GM12878 (cell line): ENCODE measurements around the gene IDI1. TPM values are rescaled to one million over a fixed set of nuclear protein-coding genes. Genes with fewer than 3 reads are reported as not detected.
A peak's percentile ranks its signal among the peaks of the same experiment; 100 is the strongest.

ENCODE experiments used
- ATAC-seq: fragments of 200-7000 bp; cut with Tn5 transposase; 3 replicates; pipeline ENCODE4 v1.9.1; 2020; ENCODE audit warnings: mild to moderate bottlenecking, moderate library complexity
- BruUV-seq: library from RNA; stranded (reverse); fragments of 400-500 nt; replicated peaks from 2 replicates; lab custom pipeline; 2021; lab: Mats Ljungman, UMichigan
- CTCF ChIA-PET: fragments of 300-600 bp; sonication (Branson Sonifier 250); formaldehyde crosslinking; extraction: SDS; loops from one replicate; lab custom pipeline; 2021; ENCODE audit warnings: inconsistent platforms; lab: Yijun Ruan, JAX
- POLR2A ChIA-PET: fragments of 350-600 bp; formaldehyde crosslinking; extraction: SDS; loops from one replicate; lab custom pipeline; 2021; ENCODE audit warnings: inconsistent platforms; lab: Charles Lee
- RAD21 ChIA-PET: fragments of 300-600 bp; sonication (Branson Sonifier 250); formaldehyde crosslinking; loops from one replicate; lab custom pipeline; 2023; ENCODE audit warnings: antibody characterized with exemption; ENCODE audit not compliant: unreplicated experiment; lab: Charles Lee
- SMC1A ChIA-PET: fragments of 300-600 bp; sonication (Branson Sonifier 250); formaldehyde crosslinking; loops from one replicate; lab custom pipeline; 2023; ENCODE audit not compliant: unreplicated experiment, uncharacterized antibody; lab: Charles Lee
- DNase-seq: peaks from one replicate; pipeline ENCODE4 v3.0.0-alpha.2; 2011; ENCODE audit warnings: low read depth, low spot score
- FAIRE-seq: peaks from 3 replicates; lab custom pipeline; 2011; peaks lifted over from hg19 to GRCh38; lab: Jason Lieb, UNC
- H2AFZ ChIP-seq: 2 replicates; pipeline ENCODE4 v1.6.0; 2011; ENCODE audit warnings: low read depth, low read length, control low read depth; ENCODE audit not compliant: control insufficient read depth
- H3K27ac ChIP-seq: 2 replicates; pipeline ENCODE4 v1.5.1; 2011; ENCODE audit warnings: control low read depth; ENCODE audit not compliant: control insufficient read depth, insufficient read depth
- H3K27me3 ChIP-seq, 2 experiments: replicated peaks in 1 of 2; 2 replicates each; pipeline versions ENCODE4 v1.6.0 to v1.6.1; 2011; ENCODE audit warnings: low read length in 1 of 2; ENCODE audit not compliant: control insufficient read depth in 2 of 2, insufficient read depth in 2 of 2
- H3K36me3 ChIP-seq, 2 experiments: 2 replicates each; pipeline ENCODE4 v1.5.1; 2011; ENCODE audit warnings: low read length in 1 of 2; ENCODE audit not compliant: control insufficient read depth in 2 of 2, insufficient read depth in 2 of 2
- H3K4me1 ChIP-seq: 2 replicates; pipeline ENCODE4 v1.6.1; 2011; ENCODE audit warnings: mild to moderate bottlenecking, low read length, moderate library complexity, mixed read lengths; ENCODE audit not compliant: control insufficient read depth, insufficient read depth
- H3K4me2 ChIP-seq: 2 replicates; pipeline ENCODE4 v1.6.0; 2011; ENCODE audit warnings: control low read depth; ENCODE audit not compliant: control insufficient read depth, insufficient read depth
- H3K4me3 ChIP-seq: fragments of 200-600 bp; sonication (generic); 2 replicates; pipeline ENCODE4 v1.5.1; 2016
- H3K79me2 ChIP-seq: 2 replicates; pipeline ENCODE4 v1.6.0; 2011; ENCODE audit warnings: low read length; ENCODE audit not compliant: control insufficient read depth, insufficient read depth
- H3K9ac ChIP-seq: 2 replicates; pipeline ENCODE4 v1.8.0; 2011; ENCODE audit warnings: low read length, control low read depth, mixed read lengths; ENCODE audit not compliant: control insufficient read depth, insufficient read depth
- H3K9me3 ChIP-seq: replicated peaks from 3 replicates; pipeline ENCODE4 v1.5.1; 2011; ENCODE audit warnings: mild to moderate bottlenecking, low read length; ENCODE audit not compliant: control insufficient read depth, insufficient read depth
- H4K20me1 ChIP-seq: 2 replicates; pipeline ENCODE4 v1.6.0; 2011; ENCODE audit not compliant: control insufficient read depth, insufficient read depth
- CBFB ChIP-seq: IDR thresholded peaks from 2 replicates; pipeline ENCODE4 v1.6.1; 2016; ENCODE audit warnings: antibody characterized with exemption, low read depth
- CBX3 ChIP-seq: fragments of 200-600 bp; sonication (generic); IDR thresholded peaks from 2 replicates; pipeline ENCODE4 v1.6.1; 2016; ENCODE audit warnings: low read depth, borderline replicate concordance
- CHD1 ChIP-seq: IDR thresholded peaks from 2 replicates; pipeline ENCODE4 v1.6.1; 2012; ENCODE audit warnings: low read depth, low read length, improper control_type of control experiment
- ESRRA ChIP-seq: IDR thresholded peaks from 2 replicates; pipeline ENCODE4 v1.6.1; 2012; ENCODE audit warnings: mild to moderate bottlenecking, low read length, improper control_type of control experiment
- ETV6 ChIP-seq, 2 experiments: fragments of 450-650 bp in 1 of 2; IDR thresholded peaks in 1 of 2; conservative IDR thresholded peaks in 1 of 2; 2 replicates each; pipeline ENCODE4 v1.6.1; 2014; ENCODE audit warnings: antibody characterized with exemption in 1 of 2, borderline replicate concordance in 1 of 2, low read depth in 1 of 2, mild to moderate bottlenecking in 1 of 2, moderate library complexity in 1 of 2
- HDAC2 ChIP-seq: fragments of 200-600 bp; sonication (generic); IDR thresholded peaks from 2 replicates; pipeline ENCODE4 v1.6.1; 2017
- POLR2A ChIP-seq: IDR thresholded peaks from 2 replicates; pipeline ENCODE4 v1.6.1; 2011; ENCODE audit warnings: low read depth, mild to moderate bottlenecking, low read length
- POLR2AphosphoS5 ChIP-seq: IDR thresholded peaks from 2 replicates; pipeline ENCODE4 v1.6.1; 2011; ENCODE audit warnings: mild to moderate bottlenecking, low read length, inconsistent platforms
- POU2F2 ChIP-seq: IDR thresholded peaks from 3 replicates; pipeline ENCODE4 v1.6.1; 2011; ENCODE audit warnings: low read depth, mild to moderate bottlenecking, low read length, borderline replicate concordance
- RELA ChIP-seq: fragments of 450-650 bp; IDR thresholded peaks from 2 replicates; pipeline ENCODE4 v1.8.0; 2014; ENCODE audit warnings: borderline replicate concordance; ENCODE audit not compliant: partially characterized antibody
- RFX5 ChIP-seq: IDR thresholded peaks from 2 replicates; pipeline ENCODE4 v1.6.1; 2011; ENCODE audit warnings: low read depth, low read length, improper control_type of control experiment
- RUNX3 ChIP-seq: IDR thresholded peaks from 2 replicates; pipeline ENCODE4 v1.6.1; 2012; ENCODE audit warnings: low read length, inconsistent platforms
- SIX5 ChIP-seq: IDR thresholded peaks from 2 replicates; pipeline ENCODE4 v1.6.1; 2011; ENCODE audit warnings: mild to moderate bottlenecking, low read depth, low read length, moderate library complexity; ENCODE audit not compliant: severe bottlenecking
- SREBF1 ChIP-seq: IDR thresholded peaks from 2 replicates; pipeline ENCODE4 v1.6.1; 2012; ENCODE audit warnings: mild to moderate bottlenecking, low read length
- TARDBP ChIP-seq: IDR thresholded peaks from 2 replicates; pipeline ENCODE4 v1.6.1; 2016; ENCODE audit warnings: borderline replicate concordance
- TCF7 ChIP-seq: IDR thresholded peaks from 2 replicates; pipeline ENCODE4 v1.6.1; 2014; ENCODE audit warnings: antibody characterized with exemption, borderline replicate concordance
- ZBED1 ChIP-seq: IDR thresholded peaks from 2 replicates; pipeline ENCODE4 v1.6.1; 2016; ENCODE audit warnings: borderline replicate concordance
- WGBS: methylation state at CpG from one replicate; pipeline ENCODE4 v1.1.6; 2016; ENCODE audit warnings: low lambda C conversion rate; ENCODE audit not compliant: insufficient replicate concordance, insufficient coverage; ENCODE audit errors: missing lambda C conversion rate; 5-methylcytosine and 5-hydroxymethylcytosine counted together
- in situ Hi-C: fragments of 300-500 bp; cut with MboI; formaldehyde crosslinking; loops from 9 replicates; pipeline ENCODE4 v1.14.3; 2018; ENCODE audit warnings: mixed read lengths
- intact Hi-C: fragments of 100-400 bp; cut with micrococcal nuclease; formaldehyde crosslinking; loops from one replicate; pipeline ENCODE4 v1.14.2; 2022; ENCODE audit not compliant: unreplicated experiment
- polyA plus RNA-seq, 11 experiments: library from polyadenylated mRNA; depleted of rRNA in 4 of 11; unstranded in 6 of 11; stranded (reverse) in 5 of 11; fragments of >200 nt; fragmentation: Nextera tagmentation in 4 of 11; fragmentation: Illumina TruSeq in 1 of 11; extraction: Ambion mirVana in 4 of 11; extraction: Trizol in 1 of 11; gene quantifications; 1 replicate in 1 of 11; 2 replicates in 10 of 11; pipeline versions ENCODE4 v1.2.1 to v1.2.3, GENCODE V29; 2011 to 2016; ENCODE audit warnings: inconsistent platforms in 2 of 11, missing spikeins in 2 of 11, low read depth in 1 of 11
- total RNA-seq, 4 experiments: library from RNA; depleted of rRNA in 3 of 4; stranded (reverse); fragments of >200 nt in 3 of 4; fragmentation: Illumina TruSeq in 1 of 4; extraction: Trizol in 1 of 4; gene quantifications; 2 replicates each; pipeline versions ENCODE4 v1.2.1 to v1.2.3, GENCODE V29; 2013 to 2021
- TF ChIP-seq, protein P1 (sequence below): IDR thresholded peaks from 2 replicates; pipeline ENCODE4 v1.6.1; 2012; ENCODE audit warnings: low read length, inconsistent platforms
- TF ChIP-seq, protein P2 (sequence below): IDR thresholded peaks from 2 replicates; pipeline ENCODE4 v1.6.1; 2011; ENCODE audit warnings: low read depth, mild to moderate bottlenecking, low read length, moderate library complexity, borderline replicate concordance; ENCODE audit errors: extremely low read depth
- TF ChIP-seq, protein P3 (sequence below): IDR thresholded peaks from 2 replicates; pipeline ENCODE4 v1.6.1; 2012; ENCODE audit warnings: low read depth, low read length, improper control_type of control experiment
- TF ChIP-seq, protein P4 (sequence below): IDR thresholded peaks from 2 replicates; pipeline ENCODE4 v1.6.1; 2011; ENCODE audit warnings: borderline replicate concordance, low read depth, mild to moderate bottlenecking, moderate library complexity, mixed read lengths, low read length; ENCODE audit not compliant: insufficient read depth; ENCODE audit errors: extremely low read length

Gene IDI1
- total and polyA plus RNA-seq, 10 of the 15 experiments (the other 5 are each of a cell fraction or from before 2014, with no cell fraction given), result 85.5 to 223 (median 157) TPM

DNA sequence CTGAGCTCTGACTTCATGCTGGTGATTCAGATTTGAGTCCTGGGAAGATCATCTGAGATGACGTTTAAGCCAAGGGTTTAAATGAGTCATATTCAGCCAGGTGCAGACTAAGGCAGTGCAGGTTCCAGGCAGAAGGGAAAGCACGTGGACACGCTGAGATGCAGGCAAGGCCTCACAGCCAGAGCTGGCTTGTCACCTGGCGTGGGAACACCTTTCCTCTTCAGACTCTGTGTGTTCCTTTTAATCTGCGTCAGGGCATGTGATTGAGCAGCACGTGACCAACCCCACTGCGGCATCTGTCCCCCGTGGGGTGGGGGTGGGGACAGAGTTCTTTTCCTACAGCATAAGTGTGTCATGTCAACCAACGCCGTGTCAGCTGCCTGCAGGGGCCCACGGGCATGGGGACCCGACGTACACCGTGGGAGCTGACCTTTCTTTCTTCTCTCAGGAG, 12.6 kb downstream of the IDI1 start:
- ATAC-seq (peak; percentile 80), DNase-seq (no peak), FAIRE-seq (no peak)
- Histone ChIP-seq H3K79me2 (no peaks in the 10 kb centered on the region), H3K27me3 (no peaks in the 10 kb centered on the region), H3K9ac (no peak overlapping the region), H3K4me2 (no peak overlapping the region), H2AFZ (no peak overlapping the region), H3K4me1 (peaks cover 4% of the 10 kb centered on the region; the same call in 1 of the 2 replicates), H3K36me3 (peaks cover 2 to 9% of the 10 kb centered on the region in 2 experiments; a peak in 3 of 4 replicates), H3K4me3 (no peak overlapping the region), H3K9me3 (no peaks in the 10 kb centered on the region), H3K27ac (no peak overlapping the region), H4K20me1 (no peaks in the 10 kb centered on the region)
- CTCF ChIA-PET, result interaction anchor here (1.6 kb wide), 1 partner anchor 62 kb away, joined by 3 read pairs; no protein-coding TSS in a partner anchor
- WGBS, result 6% methylated on average over 14 of the region's 14 CpGs
- POLR2A ChIA-PET, result interaction anchor here (0.6 to 2.9 kb wide), 6 partner anchors 8 to 62 kb away, joined by 3 to 16 read pairs (median 4); partner anchors contain the start of genes GTPBP4 and IDI1
- RAD21 ChIA-PET, result interaction anchor here (0.8 to 1.2 kb wide), 3 partner anchors 8 to 63 kb away, joined by 3 to 4 read pairs (median 3); no protein-coding TSS in a partner anchor
- SMC1A ChIA-PET, result interaction anchor here (0.7 to 1.7 kb wide), 4 partner anchors 14 to 62 kb away, joined by 3 to 7 read pairs (median 4); no protein-coding TSS in a partner anchor
- intact Hi-C loops (no loop called here), in situ Hi-C loops (no loop called here)
- no TSS peak for BruUV-seq
- TF ChIP-seq RFX5 (no peak), HDAC2 (no peak), CHD1 (no peak), CBFB (no peak), SIX5 (no peak), SREBF1 (no peak), ETV6 (conservative IDR thresholded peaks at IDR 0.05 in 1 of 2, IDR thresholded peaks at IDR 0.05 in 1 of 2; ENCODE audit: borderline replicate concordance in 1 of 2, low read depth in 1 of 2) (no peak), ESRRA (no peak), TARDBP (no peak), RUNX3 (no peak; the same call in 1 of the 2 replicates), POLR2AphosphoS5 (no peak), POLR2A (no peak), RELA (no peak), TCF7 (no peak), CBX3 (no peak), POU2F2 (no peak), ZBED1 (no peak)
- TF ChIP-seq, protein P1, sequence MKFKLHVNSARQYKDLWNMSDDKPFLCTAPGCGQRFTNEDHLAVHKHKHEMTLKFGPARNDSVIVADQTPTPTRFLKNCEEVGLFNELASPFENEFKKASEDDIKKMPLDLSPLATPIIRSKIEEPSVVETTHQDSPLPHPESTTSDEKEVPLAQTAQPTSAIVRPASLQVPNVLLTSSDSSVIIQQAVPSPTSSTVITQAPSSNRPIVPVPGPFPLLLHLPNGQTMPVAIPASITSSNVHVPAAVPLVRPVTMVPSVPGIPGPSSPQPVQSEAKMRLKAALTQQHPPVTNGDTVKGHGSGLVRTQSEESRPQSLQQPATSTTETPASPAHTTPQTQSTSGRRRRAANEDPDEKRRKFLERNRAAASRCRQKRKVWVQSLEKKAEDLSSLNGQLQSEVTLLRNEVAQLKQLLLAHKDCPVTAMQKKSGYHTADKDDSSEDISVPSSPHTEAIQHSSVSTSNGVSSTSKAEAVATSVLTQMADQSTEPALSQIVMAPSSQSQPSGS, result no peak
- TF ChIP-seq, protein P2, sequence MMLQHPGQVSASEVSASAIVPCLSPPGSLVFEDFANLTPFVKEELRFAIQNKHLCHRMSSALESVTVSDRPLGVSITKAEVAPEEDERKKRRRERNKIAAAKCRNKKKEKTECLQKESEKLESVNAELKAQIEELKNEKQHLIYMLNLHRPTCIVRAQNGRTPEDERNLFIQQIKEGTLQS, result peak; percentile 38; the same call in 1 of the 2 replicates
- TF ChIP-seq, protein P3, sequence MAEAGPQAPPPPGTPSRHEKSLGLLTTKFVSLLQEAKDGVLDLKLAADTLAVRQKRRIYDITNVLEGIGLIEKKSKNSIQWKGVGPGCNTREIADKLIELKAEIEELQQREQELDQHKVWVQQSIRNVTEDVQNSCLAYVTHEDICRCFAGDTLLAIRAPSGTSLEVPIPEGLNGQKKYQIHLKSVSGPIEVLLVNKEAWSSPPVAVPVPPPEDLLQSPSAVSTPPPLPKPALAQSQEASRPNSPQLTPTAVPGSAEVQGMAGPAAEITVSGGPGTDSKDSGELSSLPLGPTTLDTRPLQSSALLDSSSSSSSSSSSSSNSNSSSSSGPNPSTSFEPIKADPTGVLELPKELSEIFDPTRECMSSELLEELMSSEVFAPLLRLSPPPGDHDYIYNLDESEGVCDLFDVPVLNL, result no peak
- TF ChIP-seq, protein P4, sequence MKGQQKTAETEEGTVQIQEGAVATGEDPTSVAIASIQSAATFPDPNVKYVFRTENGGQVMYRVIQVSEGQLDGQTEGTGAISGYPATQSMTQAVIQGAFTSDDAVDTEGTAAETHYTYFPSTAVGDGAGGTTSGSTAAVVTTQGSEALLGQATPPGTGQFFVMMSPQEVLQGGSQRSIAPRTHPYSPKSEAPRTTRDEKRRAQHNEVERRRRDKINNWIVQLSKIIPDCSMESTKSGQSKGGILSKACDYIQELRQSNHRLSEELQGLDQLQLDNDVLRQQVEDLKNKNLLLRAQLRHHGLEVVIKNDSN, result peak; percentile 79
